Activated CD8-positive, alpha-beta memory T cell treated with anti-CD3 and anti-CD28 coated beads, Interleukin-2, amount 50 U/mL, for 48 hours (primary cell): ENCODE measurements around the gene BID.

Experiments used
- DNase-seq: peaks from one replicate; pipeline ENCODE4 v3.0.0-alpha.2; 2020

The BID gene

DNA sequence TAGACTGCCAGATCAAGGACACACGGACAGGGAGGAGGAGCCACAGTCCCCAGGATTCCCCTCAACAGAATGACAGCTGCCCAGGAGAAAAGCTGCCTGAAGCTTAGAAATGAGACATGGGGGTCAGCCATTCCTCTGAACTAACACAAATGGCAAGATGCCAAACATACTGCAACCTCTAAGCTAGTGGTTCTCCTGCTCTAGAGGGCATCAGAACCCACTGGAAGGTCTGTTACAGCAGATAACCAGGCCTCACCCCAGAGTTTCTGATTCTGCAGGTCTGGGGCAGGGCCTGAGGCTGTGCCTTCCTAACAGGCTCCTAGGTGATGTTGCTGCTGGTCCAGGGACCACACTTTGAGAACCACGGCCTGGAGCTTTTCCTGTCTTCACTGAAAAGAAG, 28.6 kb upstream of the BID start:
- no peak for DNase-seq

DNA sequence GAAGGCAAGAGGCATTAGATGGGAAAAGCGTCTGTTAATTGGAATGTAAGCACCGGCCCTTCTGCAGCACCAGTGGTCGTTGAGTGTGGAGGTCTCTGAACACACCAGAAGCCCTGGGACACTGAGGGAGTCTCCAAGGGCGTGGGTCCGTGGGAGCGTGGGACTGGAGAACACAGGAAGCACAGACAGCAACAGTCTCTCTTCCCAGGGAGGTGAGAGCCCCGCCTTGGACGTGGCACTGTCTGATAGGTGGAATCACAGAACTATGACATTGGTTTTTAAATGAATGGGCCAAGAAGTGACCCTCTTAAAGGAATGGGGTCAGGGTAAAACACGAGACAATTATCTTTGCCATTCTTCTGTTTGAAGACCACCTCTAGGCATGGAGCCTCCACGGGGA, 28.1 kb upstream of the BID start:
- DNase-seq: no peak

DNA sequence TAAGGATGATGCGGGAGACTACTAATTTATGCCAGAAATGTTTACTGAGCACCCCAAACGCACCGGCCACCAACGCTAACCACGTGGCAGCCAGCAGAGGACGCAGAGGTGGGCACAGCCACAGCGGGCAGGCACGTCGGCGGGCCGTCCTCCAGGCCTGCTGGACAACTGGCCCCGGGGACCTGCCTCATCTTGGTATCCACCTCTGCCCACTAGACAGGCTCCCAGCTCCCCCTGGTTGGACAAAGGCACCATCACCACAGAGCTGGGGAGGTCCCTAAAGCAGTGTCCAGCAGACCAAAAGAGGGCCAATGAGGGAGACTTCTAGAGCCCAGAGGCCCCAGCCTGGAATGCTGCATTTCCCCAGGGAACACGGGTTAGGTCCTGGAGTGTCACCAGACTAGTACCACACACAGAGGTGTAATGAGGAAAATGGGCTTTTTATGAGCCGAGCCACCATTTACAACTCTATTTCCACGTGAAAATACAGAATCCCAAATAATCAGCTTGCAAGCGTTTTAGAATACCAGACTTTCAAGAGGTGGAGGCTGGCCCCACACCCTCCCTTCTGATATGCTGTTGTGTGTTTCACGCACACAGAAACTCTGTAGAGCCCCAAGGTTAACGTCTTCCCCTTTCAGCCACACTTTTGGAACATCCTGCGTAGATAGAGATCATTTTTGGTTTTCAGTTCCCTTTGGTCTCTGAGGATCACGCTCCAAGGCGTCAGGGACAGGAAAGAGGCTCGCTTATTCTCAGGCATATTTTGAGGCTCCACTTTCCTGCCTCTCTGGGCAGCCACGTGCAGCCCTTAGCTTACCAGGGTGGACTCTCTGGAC, 23.7 kb upstream of the BID start:
- DNase-seq: no peak

DNA sequence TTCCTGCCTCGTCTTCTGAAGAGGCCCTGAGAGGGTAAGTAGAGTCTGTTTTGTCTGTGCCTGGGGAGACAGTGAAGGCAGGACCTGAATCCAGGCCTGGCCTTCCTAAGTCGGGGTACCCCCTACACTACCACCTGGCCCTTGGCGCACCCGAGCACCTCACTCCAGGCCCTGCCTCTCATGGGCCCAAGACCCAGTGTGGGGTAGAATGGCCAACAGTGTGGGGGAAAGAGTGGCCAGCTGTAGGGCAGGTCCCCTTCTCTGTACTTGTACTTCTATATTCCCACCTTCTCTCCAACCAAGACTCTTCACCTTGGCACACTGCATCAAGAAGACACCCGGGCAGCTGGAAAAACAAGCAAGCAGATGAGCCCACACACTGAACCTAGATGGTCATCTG, 22.4 kb upstream of the BID start:
- DNase-seq: no peak

DNA sequence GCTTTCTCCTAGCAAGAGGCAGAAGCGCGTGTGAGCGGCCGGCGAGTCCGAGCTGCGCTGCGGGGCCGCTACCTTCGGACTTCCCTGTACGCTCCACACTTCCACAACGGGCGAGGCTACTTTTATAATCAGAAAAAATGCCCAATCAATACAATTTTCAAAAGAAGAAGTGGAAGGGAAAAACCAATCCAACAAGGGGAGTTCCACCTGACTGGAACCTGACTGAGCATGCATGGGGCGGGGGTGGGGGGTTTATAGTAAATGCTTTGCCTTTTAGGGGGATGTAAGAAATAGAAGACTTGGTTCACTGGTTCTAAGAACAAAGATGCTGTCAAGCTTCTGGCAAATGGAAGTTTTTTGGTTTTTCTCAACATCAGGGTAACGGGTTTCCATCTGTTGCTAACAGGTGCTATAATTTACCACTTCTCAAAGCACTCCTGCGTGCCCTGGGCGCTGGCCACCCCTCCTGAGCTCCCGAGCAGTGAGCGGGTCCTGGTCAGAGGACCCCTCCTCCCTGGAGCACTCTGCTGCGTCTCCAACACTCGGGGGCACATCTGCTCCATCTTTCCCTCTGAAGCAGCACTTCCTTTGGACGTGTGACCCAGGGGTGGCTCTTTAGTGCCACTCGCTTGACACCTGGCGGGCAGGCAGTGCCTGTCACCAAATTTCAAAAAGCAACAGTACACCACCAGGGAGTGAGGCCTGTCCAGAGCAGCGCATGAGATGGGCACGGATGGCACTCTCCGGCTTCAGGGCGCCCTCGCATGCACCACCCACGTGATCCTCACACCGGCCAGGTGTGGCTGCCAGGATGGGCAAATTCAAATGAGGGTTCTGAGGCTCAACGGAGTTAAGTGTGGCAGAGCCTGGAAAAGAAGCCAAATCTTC, 21.6 kb upstream of the BID start:
- no peak for DNase-seq

DNA sequence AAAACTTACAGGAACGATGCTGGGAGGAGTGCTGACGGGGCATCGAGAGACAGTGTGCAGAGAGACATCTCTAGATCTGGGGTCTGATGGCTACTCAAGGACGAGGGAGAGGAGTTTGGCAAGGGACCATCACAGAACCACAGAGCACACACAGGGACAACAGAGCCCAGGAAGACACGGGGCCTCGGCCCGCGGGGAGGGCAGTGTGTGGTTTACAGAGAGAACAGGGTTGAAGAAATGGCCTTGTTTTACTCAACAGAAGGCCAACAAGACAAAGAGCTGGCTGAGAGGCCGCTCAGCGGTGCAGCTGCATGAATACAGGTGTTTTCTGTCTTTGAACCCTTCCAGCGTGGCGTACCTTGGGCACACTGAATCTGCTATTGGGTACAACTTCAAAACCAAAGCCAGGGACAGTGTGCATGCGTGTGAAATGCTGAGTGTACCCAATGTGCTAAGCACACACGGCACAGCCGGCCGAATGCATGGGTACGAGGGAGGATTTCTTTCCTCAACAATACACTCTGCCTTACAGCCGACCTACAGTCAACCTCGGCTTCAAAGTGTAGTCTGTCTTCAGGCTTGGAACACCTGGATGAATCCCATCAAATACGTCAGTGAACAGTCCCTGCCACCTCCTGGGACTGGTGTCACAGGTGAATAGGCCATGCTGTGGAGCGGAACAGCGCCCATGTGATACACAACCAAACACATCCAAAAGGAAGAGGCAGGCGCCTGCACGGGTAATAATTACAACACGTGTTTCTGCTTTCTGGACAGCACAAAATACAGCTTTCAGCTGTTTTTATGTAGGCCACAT, 20.7 kb upstream of the BID start:
- no peak for DNase-seq

DNA sequence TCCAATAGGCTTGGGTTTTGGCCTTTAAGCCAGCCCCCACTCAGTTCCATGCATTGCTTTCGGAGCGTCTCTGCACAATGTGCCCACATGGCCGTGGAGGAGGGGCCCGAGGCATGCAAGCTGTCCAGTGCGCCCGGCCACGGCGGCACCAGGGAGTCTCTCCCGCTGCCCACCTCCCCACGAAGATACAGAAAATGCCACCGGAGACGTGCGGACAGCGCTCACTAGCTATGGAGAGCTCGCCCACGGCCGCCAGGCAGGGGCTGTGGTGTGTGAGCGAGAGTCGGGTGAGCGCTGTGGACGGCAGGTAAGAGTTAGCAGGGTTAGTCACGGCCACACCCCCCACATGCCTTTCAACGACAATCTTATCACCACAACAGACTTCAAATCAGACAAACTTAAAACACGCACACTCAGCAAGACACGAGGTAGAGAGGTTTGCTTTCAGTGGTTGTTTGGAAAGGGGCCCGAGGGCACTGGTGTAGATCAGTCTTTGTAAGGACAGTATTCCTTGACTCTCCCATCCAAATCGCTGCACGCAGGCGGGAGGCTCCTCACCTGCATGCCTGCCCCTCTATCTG, 18.7 kb upstream of the BID start:
- DNase-seq: no peak

DNA sequence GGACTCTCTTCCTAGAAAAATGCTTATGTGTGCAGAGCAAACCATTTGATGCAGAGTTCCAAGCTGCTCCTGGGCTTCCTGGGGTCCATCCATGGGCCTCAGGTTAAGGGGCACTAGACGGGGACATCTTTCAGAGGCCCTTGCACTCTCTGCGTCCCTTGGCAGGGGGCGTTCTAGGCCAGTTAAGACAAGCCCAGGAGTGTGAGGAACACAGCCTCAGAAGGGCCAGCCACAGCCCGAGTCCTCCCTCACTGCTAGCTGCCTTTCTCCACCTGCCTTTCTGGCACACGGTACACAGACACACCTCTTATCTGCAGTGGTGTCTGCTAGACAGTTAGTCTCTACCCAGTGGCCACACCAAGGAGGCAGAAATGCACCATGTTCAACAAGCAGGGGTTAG, 18.0 kb upstream of the BID start:
- DNase-seq: no peak

DNA sequence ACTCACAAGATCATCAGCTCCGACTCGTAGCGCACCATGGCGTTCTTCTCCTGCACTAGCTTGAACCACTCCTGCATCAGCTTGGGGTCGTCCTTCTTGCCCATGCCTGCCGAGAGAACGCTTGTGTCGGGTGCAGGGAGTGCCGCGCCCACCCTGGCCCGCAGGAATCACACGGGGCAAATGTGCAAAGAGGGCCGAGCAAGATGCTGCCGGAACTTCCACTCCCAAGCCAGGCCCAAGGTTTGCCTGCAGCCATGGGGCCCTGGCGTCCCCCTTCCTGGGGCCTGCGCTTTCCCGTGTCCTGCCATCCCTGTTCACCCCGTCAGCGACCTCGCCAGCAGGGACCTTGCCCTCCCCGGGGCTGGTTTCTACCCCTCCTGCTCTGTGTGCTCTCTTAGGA, 16.9 kb upstream of the BID start:
- no peak for DNase-seq

DNA sequence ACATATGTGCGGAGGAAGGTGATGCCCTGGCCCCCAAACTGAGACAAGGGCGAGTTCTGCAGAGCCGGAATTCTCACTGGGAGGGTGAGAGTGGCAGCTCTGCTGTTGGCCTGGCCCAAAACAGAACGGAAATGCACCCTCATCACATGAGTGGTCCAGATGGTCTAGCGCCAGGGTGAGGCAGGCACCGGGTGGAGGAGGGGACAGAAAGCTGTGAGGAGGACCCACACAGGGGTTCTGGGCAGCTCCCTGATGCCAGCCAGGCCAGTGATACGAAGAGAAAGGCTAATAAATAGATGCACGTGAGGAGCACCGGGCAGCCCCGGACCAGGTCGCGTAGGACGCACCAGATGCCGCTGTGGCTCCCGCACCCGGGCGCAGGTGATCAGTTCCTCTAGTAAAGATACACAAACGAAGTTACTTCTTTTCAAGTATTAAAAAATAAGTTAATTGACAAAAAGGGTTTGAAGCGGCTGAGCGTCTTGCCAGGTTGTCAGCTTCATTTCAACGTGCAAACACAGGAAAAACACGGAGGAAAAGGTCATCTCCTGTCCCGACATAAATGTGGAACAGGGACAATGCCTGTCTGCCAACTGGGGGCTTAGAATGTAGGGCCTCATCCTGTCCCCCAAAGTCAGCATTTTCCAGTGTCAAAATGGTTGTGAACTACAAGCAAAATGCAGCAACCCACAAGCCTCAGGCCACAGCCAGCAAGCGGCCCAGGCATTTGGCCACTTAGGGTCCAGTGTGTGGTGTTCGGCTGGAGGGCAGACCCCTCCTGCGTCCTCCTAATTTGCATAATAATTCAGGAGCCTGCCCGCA, 15.3 kb upstream of the BID start:
- no peak for DNase-seq

DNA sequence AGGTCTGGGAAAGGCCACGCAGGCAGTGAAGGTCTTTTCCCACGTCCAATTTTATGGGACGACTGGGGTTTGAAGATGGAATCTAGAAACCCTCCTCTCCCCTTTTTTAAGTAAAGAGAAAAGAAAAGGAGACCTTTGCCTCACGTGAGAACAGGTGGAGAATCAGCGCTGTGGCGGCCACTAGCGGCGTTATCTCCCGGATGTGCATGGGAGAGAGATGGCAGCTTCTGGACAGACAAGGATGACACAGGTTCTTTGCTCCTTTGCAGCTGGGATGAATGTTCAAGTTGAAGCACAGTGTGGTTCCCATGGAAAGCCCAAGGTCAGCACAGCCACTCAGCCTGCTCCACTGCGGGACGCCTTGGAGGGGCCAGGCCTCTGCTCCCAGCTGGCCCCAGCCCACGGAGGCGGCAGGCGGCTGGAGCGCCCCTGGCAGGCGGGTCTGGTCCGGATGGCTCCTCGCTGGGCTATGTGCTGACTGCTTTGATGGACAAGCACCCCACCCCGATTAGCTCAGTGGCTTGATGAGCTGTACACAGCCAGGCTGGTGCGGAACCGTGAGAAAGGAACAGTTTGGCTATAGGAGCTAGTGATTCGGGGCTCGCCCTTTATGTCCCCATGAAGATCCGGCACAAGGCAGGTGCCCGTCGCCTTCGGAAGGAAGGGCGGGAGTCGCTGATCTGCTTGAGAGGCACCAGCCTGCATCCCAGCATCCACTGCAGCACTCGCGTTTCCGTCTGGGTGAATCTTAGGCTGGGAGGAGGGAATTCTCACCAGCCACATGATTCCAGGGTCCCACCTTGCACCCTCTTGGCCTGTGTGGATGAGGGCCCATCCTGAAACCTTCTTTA, 14.5 kb upstream of the BID start:
- DNase-seq: no peak

DNA sequence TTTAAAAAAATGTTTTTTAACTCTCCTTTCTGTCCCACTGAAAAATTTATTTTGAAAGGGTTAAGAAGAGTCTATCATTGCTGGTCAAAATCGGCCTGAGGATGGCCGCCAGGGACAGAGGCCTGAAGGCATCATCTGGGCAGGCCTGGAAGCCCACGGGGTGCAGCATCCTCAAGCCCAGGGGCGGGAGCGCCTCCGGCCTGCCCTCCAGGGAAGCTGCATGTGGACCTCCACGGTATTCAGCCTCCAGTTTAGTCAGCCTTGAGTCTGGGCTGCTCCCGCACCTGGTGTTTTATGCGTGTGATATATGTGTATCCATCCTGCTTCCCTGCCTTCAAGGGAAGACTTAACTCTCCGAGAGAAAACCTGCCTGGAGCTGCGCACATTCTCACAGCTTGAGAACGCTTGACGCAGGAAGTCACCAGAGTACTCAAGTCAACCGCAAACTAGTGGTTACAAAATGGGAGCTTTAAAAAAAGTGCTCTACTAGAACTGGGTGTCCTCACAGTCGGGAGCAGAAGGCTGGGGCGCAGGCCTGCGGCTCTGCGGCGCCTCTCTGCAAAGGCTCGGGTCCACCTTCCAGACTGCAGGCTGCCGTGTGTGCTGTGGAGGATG, 13.6 kb upstream of the BID start:
- DNase-seq: no peak

DNA sequence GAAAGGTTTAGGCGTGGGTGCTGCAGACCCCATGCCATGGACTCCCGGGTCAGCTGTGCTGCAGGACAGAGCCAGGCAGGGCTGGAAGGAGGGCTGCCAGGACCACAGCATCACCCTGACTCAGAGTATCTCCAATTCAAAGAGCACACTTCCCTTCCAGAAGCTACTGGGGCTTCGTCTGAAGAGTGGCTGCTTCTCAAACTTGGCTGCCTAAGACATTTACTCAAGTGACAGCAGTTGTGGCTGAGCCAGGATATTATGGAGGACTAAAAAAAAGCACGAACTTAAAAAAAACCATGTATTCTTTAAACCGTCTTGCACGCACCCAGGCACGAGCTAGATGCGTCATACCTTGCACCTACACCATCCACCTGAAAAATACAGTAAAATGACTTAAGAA, 13.0 kb upstream of the BID start:
- no peak for DNase-seq

DNA sequence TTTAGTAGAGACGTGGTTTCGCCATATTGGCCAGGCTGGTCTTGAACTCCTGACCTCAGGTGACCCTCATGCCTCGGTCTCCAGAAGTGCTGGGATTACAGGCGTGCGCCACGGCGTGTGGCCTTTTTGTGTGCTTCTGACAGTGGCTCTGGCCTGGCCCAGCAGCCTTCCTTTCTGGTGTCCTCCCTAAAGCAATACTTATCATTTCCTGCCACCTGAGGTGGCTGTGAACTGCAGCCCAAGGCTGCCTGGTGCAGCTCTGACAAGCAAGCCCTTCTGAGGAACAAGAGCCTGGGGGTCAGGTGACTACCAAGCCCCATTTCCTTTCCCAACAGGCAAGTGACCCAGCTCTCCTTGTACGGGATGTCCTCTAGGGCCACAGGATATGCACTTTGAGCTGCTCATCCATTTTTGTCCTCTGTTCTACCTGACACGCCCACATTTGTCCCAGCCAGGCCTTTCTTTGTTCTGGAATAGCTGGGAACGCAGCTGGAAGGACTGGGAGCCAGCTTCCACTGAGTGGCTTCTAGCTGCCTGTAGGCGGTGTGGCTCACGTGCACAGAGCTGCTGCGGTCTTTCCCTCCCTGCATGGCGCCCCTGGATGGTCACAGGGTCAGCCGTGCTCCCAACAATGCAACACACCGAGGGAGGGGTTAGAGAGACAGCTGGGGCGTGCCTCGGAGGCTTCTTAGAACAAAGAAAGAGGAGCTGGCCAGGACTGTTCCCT, 12.3 kb upstream of the BID start:
- DNase-seq: no peak

DNA sequence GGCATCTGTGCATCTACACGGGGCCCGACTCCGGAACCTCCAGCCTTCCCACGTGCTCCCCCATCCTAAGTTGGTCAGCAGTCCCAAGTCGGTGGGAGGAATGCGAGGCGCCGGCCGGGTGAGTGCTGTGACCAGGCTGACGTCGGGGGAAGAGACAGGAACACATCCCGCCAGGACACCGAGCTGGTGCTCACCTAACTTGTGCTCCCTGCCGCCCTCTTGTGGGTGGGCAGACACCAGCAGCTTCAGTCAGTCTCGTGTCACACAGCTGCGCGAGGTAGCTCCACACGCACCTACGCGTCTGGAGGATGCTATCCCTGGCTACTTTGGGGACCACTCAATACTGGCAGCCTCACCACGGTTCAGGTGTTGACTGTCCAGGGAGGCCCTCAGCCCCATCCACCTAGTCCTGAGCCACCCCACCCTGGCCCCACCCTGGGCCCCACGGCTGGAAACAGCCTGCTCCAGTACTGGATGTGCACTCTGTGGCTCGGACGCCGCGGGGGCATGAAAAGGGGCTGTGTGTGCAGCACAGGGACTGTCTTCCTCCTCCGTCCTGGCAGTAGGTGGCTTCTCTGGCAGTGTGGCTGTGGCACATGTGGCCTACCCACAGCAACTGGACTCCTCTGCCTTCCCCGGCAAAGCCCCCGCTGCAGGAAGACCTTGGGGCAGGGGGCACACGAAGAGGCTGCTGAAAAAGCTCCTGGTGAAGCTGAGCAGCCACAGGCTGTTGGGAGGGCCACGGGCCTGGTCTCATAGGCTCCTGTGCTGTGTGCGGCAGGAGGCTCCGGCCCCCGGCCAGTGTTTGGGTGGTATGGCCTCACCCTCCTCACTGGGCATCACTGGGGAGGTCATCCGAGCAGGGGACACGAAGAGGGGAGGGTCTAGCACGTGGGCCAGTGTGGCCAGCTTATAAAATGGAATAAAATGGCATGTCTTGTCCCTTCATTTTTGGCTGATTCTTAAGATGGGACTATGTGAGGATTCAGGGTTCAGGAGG, 11.2 kb upstream of the BID start:
- DNase-seq: peak; percentile 87

DNA sequence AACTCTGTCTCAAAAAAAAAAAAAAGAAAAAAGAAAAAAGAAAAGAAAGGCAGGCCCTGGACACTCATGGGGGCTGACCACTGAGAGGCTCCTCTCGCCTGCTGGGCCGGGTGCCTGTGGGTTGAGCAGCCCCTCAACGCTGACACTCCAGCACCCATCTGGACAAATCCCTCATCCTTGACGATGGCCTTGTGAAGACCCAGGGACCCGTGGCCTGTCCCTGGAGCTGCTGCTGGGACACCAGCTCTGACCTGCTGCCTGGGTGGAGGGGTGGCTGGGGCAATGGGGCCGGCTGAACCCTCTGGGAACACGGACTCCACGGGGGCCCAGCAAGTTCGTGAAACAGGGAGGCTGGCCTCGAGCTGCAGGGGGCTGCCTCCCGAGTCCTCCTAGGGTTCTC, 10.5 kb upstream of the BID start:
- no peak for DNase-seq

DNA sequence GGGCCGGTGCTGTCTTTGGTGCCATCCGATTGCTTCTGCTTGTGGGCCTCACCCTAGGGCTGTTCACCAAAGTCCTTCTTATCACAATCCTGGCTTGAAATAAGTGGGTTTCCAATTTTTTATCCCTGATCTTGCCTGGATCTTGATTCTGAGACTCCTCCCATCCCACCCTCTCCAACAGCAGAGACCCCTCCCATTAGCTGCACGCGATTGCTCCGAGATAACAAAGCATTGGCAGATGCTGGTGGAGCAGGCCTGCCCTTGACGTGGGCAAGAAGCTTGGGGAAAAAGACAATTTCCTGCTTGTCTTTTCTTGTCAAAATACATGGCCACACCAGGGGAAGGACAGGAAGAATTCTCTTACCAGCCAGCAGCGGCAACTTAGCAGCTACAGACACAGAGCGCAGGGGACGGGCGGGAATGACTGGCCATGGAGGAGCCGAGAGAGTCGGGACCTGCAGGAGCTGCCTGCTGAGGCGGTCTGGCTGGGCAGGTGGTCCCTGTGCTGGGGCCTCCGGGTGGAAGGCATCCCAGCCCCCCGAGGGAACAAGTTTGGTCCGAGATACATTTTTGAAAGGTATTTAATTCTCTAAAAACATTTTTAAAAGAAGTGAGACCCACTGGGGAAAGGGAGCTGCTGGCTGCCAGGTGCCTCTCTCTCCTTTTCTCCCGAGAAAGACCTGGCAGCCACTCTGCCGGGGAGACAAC, 9.7 kb upstream of the BID start:
- DNase-seq: no peak

DNA sequence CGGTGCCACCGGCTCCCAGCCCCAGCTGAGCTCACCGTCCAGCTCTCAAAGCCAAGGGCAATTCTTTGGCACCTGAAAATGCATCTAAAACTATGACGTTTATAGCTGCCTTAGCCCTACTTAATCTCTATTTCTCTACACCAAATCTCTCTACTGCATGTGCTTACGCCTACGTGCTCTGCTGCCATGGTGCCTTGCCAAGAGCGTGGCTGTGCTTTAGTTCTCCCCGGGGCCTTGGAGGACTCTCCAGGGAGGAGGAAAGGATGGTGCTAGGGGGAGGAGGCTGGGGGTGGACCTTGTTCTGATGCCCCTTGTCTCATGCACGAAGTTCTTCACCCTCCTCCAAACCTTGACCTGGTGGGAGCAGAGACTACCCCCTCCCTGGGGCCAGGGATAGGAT, 9.0 kb upstream of the BID start:
- no peak for DNase-seq
